Hematopoietic multipotent progenitor cell treated with erythropoietin and hydrocortisone succinate and interleukin-3 and kit ligand, for 4 days (in vitro differentiated cells): ENCODE measurements around the gene SEC61A1.

Experiments used
- DNase-seq: peaks from one replicate; pipeline ENCODE4 v3.0.0-alpha.2; 2015

The SEC61A1 gene

GRCh38 chr3:128051837-128052594 is at the start of gene SEC61A1:
TSS of gene SEC61A1 (plus strand) at chr3:128052437. CDS start at chr3:128052553, 116 bp downstream.
- peak; percentile 98 for DNase-seq

- no peak for DNase-seq
These were observed 47.6 kb upstream of the SEC61A1 start for GRCh38 chr3:128004661-128005060.

DNA sequence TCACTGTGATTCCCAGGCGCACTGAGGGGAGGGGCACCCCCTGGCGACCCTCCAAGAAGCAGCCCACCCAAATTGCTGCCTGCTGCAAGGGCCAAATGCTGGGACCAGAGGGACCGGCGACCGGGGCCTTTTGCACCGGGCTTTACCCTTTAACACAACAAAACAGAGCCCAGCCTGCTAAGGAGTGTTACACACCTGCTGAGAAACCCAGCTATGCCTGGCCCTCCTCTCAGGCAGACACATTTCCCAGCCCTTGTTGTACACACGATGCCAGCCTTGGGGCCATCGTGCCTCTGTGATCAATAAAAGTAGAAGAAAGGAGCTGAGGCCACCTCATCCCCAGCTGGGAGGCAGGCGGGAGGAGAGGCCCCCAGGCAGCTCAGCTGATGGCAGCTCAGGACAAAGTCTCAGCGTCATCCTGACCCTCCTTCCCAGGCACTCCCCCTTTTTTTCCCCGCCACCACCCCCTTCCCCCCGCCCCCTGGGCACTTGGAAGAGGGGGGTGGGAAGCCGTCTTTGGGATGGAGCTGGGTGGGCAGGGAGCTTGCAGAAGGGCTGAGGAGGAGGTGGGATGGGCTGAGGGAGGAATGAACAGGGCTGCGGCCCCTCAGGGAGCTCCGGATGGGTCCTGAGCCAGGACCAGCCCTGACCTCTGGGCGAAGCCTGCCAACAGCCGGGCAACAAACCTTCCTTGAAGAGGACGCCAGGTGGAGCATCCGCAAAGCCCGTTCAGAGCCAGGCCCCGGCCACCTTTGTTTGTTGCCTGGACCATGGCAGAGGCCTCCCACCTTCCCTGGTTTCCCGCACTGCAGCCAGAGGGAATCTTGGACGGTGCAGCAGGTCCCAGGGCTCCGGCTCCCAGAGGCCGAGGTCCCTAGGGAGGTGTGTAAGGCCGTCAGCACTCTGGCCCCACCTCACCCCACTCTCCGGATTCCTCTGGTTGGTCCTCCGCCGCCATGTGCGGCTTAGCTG is 45.9 kb upstream of the SEC61A1 start:
- DNase-seq = no peak

DNA sequence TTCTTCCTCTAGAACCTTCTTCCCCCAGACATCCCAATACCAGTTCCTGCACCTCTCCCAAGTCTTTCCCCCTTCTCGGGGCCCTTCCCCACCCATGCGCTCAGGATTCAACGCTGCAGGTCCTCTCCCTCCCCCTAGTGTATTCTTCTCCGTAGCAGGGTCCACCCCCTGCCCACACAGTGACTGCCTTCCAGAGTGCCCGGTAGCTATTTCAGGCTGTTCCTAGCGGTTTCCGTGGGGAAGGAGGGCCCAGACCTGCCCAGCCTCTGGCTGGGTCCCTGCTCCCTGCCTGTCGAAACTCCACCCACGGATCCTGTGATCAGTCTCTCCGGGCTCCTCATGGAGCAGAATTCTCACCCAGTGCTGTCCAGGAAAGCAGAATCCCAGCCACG is 45.2 kb upstream of the SEC61A1 start:
- no peak for DNase-seq

- no peak for DNase-seq
These were observed 42.0 kb upstream of the SEC61A1 start for GRCh38 chr3:128009952-128010846.

DNA sequence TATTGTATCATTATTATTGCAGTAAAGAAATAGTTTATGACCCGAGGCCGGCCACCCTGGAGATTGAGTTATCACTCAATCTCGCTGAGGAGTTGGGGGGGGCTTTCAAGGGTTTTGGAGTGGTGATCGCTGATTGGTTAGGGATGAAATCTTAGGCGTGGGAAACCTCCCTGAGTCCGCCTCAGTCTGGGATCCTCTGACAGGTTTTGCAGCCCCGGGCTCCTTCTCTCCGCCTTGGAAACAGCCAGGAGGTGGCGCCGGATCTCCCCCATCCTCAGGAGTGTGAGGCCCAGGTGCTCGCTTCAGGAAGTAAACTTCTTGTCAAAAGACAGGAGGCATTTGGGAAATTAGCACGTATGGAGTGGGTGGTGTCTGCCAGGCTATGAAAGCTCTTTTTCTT is 41.1 kb upstream of the SEC61A1 start:
- DNase-seq = peak; percentile 25

- DNase-seq = no peak
These were observed 40.2 kb upstream of the SEC61A1 start for GRCh38 chr3:128012050-128012449.

DNA sequence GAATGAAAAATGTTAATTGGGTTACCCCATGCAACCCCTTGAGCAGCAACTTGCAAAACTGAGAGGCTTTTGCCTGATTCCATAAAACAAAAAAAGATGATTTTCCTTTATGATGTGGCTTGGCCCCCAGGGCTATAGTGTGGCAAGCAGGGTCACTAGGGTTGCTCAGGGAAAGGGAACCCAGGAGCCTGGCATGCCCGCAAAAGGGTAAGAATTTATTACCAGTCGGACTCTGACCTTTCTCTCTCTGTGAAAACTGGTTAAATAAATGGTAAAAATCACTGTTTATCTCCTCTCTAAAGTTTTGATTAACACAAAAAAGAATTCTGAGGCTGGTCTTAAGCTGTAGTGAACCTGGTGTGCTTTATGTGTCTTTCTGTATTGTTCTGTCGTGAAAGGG is 37.7 kb upstream of the SEC61A1 start:
- no peak for DNase-seq

- DNase-seq = no peak
These were observed 35.7 kb upstream of the SEC61A1 start for GRCh38 chr3:128016502-128016901.

DNA sequence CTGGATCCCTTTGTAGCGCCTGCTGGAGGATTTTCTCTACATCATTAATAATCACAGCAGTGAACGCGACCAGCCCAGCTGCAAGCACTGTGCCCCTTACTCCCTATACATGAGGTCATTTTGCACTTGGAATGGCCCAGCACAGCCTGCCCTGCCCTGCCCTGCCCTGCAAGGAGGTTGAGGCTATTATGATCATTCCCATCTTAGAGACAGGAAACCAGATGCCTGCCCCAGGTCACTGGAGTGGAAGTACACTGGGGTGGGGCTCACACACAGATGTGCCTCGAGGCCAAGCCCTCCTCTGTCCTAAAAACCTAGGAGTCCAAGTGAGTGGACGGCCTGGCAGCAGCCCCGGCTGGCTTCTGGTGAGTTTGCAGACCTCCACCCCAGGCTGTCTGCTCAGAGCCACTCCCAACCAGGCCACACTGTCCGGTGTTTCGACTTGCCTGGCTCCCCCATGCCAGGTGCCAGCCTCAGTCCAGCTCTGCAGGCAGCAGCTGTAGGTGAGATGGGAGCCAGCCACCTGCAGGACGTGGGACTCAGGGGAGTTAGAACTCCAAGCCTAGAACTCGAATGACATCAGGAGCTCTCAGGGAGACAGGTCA is 30.4 kb upstream of the SEC61A1 start:
- DNase-seq = no peak

DNA sequence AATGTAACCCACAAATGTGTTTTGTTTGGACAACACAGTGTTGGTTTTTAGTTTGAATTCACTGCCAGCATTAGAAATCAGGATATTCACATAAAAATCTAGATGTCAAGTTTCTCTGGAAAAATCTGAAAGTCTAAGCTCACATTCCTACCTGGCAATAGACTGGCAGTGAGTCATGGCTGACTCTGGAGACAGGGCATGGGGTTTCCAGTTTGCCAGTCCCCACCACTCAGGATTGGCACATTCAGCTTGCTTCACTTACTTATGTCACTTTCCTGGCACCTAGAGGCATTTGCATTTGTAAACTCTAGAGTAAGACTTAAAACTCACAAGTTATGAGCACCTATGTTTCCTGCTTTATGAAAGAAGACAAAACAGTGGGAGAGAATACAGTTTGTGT is 19.1 kb upstream of the SEC61A1 start:
- DNase-seq = no peak

DNA sequence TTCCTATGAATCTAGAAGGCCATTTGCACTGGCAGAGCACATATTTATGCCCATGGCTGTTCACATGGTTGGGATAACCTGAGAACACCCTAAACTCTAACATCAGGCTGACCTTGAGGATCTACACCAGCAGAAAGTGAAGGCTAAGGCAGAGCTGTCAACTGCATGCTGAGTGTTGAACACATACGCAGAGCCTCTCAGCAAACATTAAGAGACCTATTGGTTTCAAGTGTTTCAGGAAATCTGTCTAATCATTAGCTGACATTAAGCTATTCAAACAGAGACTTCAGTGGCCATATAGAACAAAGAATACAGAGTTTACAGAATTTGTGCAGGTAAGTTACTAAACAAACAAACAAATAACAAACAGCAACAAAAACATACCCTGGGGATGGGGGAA is 16.1 kb upstream of the SEC61A1 start:
- DNase-seq = no peak

- no peak for DNase-seq
These were observed 12.2 kb upstream of the SEC61A1 start for GRCh38 chr3:128040041-128040440.

DNA sequence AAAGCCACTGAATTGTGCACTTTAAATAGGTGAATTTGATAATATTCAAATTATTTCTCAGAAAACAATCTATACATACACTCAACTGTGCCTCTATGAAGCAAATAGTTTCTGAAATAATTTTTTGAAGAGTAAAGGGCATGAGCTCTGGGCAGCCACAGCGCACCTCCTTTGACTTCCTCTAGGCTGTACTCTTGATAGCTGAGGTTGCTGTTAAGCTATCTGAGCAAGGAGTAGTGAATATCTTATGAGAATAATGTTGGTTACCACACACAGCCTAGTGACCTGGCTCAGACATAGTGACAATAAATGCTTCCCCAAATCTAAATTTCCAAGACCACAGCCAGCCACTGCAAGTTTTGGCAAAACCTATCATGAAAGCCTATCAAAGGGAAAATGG is 11.6 kb upstream of the SEC61A1 start:
- DNase-seq = no peak

DNA sequence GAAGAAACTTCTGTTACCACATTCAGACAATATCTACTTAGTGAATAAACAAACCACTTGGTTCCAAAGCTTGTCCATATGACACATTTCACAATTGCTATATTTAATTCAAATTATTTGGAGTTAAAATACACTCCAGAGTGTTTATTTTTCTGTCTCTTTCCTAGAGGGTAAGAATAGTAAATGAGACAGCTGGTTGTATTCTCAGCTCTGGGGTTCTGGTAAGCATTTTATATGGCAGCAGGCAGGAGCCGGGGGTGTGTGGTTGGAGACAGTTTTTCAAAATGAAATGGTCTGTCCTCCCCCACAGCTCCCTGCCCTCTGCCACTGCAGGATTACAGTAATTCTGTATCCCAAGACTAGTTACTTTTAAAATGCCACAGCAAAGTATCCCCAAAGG is 10.9 kb upstream of the SEC61A1 start:
- no peak for DNase-seq

- no peak for DNase-seq
These were observed 1.6 kb upstream of the SEC61A1 start for GRCh38 chr3:128050597-128050996.

DNA sequence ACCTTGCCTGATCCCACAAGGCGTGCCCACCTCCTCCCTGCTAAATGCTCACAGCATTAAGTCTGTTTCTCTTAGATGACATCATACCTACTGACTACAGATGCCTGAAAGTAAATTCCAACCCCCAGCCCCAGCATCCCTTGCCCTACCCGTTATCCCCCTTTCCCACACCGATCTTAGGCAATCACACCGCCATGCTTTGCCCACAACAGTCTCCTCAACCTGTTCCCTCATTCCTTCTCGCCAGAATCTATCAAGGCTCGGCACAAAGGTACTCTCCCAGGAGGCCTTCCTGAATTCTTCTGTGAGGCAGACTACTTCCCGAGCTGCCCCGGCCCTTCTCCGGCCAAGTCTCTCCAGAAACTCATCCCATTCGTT is 789 bp upstream of the SEC61A1 start:
- DNase-seq = no peak

- DNase-seq = no peak
These were observed 536 bp downstream of the SEC61A1 start for GRCh38 chr3:128052595-128053351.

GRCh38 chr3:128053614-128054013 is 1.4 kb downstream of the SEC61A1 start:
- no peak for DNase-seq

DNA sequence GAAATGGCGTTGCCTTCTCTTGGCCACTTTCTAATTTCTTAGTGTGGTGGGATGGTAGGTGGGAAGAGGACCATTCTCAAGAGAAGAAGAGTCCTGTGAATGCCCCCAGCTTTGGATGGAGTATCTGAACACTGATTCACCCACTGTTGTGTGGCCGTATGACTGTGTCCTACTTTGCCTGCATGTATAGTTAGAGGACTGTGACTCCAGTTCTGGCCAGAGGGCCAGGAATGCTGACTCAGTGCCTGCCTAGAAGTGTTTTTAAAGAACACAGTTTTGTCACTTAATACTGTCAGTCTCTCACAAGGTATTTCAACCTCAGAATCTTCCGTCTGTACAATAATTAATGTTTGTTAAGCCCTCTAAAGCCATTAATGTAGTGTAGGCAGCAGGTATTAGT is 2.1 kb downstream of the SEC61A1 start:
- no peak for DNase-seq

GRCh38 chr3:128056258-128056657 is 4.0 kb downstream of the SEC61A1 start:
- DNase-seq = no peak
